NB4 (cell line): ENCODE measurements around the gene PRR7.
A peak's percentile ranks its signal among the peaks of the same experiment; 100 is the strongest.

Experiments used
- DNase-seq: peaks from one replicate; pipeline ENCODE4 v3.0.0; 2010; ENCODE audit warnings: low read depth
- H3K4me3 ChIP-seq: one replicate; pipeline ENCODE4 v1.5.1; 2011; ENCODE audit warnings: mild to moderate bottlenecking, low read depth, low read length, moderate library complexity
- CTCF ChIP-seq: IDR thresholded peaks from one replicate; pipeline ENCODE4 v1.5.1; 2012; ENCODE audit warnings: low read depth, low read length
- MAX ChIP-seq: IDR thresholded peaks from 2 replicates; pipeline ENCODE4 v1.6.1; 2011; ENCODE audit warnings: low read depth, low read length
- MYC ChIP-seq: IDR thresholded peaks from 2 replicates; pipeline ENCODE4 v1.6.1; 2011; ENCODE audit warnings: low read depth, low read length
- POLR2A ChIP-seq: IDR thresholded peaks from 2 replicates; pipeline ENCODE4 v1.6.1; 2011; ENCODE audit warnings: mild to moderate bottlenecking; ENCODE audit not compliant: insufficient read length; ENCODE audit errors: extremely low read depth

Gene PRR7

GRCh38 chr5:177496727-177497291, 50.2 kb downstream of the PRR7 start:
- TF ChIP-seq CTCF: no peak
- TF ChIP-seq MAX: no peak
- no peak for TF ChIP-seq MYC
- no peak for TF ChIP-seq POLR2A
- peak overlapping the region; percentile 58 for H3K4me3 ChIP-seq
- DNase-seq: peak; percentile 86

- TF ChIP-seq CTCF (no peak), MAX (peak; percentile 63), POLR2A (peak; percentile 71), MYC (peak; percentile 72)
- peak; percentile 98 for DNase-seq
- peak within 1 kb of the TSS; percentile 58 for H3K4me3 ChIP-seq
These were observed 50.8 kb downstream of the PRR7 start, which contains the start of gene PDLIM7 for GRCh38 chr5:177497292-177498012. Gene PDLIM7 (minus strand): TSS chr5:177497604. CDS start chr5:177496512, 1,092 bp downstream.

GRCh38 chr5:177498013-177498787, 51.6 kb downstream of the PRR7 start:
- peak overlapping the region; percentile 47 for H3K4me3 ChIP-seq
- no peak for DNase-seq
- TF ChIP-seq MAX (0 out of 2 replicates have a peak, but pooled peaks have one; percentile 25), CTCF (no peak)

- no peak overlapping the region for H3K4me3 ChIP-seq
- no peak for DNase-seq
- TF ChIP-seq CTCF: no peak
- no peak for TF ChIP-seq MYC
- no peak for TF ChIP-seq MAX
- TF ChIP-seq POLR2A: no peak
These were observed 53.2 kb downstream of the PRR7 start for GRCh38 chr5:177499842-177500241.

- H3K4me3 ChIP-seq: no peak overlapping the region
- TF ChIP-seq POLR2A: peak; percentile 17
- no peak for TF ChIP-seq MYC
- peak; percentile 93 for TF ChIP-seq CTCF
- no peak for TF ChIP-seq MAX
- DNase-seq: peak; percentile 88
These were observed 54.3 kb downstream of the PRR7 start for GRCh38 chr5:177500685-177501522.
